ENCODE measurements around the gene TTC21B.

TTC21B gene

GRCh38 chr2:165933211-165933910 lies 20.2 kb downstream of the TTC21B start:
- Histone ChIP-seq H3K9ac (no peak overlapping the region), H3K4me2 (ENCODE audit: low read length) (no peak overlapping the region), H3K4me3 (ENCODE audit: low read depth, low read length) (no peak overlapping the region), H3K4me1 (no peaks in the 10 kb centered on the region), H3K9me3 (ENCODE audit: control insufficient read depth, low read length) (no peaks in the 10 kb centered on the region), H3K79me2 (no peaks in the 10 kb centered on the region), H2AFZ (no peak overlapping the region), H3K36me3 (ENCODE audit: control insufficient read depth, insufficient read depth, low read length) (no peaks in the 10 kb centered on the region), H3K27ac (no peak overlapping the region), H3K27me3 (ENCODE audit: control insufficient read depth, insufficient read depth, low read length) (no peaks in the 10 kb centered on the region)
- TF ChIP-seq, protein P1, sequence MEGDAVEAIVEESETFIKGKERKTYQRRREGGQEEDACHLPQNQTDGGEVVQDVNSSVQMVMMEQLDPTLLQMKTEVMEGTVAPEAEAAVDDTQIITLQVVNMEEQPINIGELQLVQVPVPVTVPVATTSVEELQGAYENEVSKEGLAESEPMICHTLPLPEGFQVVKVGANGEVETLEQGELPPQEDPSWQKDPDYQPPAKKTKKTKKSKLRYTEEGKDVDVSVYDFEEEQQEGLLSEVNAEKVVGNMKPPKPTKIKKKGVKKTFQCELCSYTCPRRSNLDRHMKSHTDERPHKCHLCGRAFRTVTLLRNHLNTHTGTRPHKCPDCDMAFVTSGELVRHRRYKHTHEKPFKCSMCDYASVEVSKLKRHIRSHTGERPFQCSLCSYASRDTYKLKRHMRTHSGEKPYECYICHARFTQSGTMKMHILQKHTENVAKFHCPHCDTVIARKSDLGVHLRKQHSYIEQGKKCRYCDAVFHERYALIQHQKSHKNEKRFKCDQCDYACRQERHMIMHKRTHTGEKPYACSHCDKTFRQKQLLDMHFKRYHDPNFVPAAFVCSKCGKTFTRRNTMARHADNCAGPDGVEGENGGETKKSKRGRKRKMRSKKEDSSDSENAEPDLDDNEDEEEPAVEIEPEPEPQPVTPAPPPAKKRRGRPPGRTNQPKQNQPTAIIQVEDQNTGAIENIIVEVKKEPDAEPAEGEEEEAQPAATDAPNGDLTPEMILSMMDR (IDR thresholded peaks at IDR 0.05) = no peak

GRCh38 chr2:165927774-165928173 lies 25.8 kb downstream of the TTC21B start:
- Histone ChIP-seq H2AFZ (no peak overlapping the region), H3K4me2 (ENCODE audit: low read length) (no peak overlapping the region), H3K36me3 (ENCODE audit: control insufficient read depth, insufficient read depth, low read length) (no peaks in the 10 kb centered on the region), H3K27me3 (ENCODE audit: control insufficient read depth, insufficient read depth, low read length) (no peaks in the 10 kb centered on the region), H3K9me3 (ENCODE audit: control insufficient read depth, low read length) (no peaks in the 10 kb centered on the region), H3K4me3 (ENCODE audit: low read depth, low read length) (no peak overlapping the region), H3K9ac (no peak overlapping the region), H3K4me1 (no peaks in the 10 kb centered on the region), H3K79me2 (no peaks in the 10 kb centered on the region), H3K27ac (no peak overlapping the region)
- TF ChIP-seq, protein P1 (IDR thresholded peaks at IDR 0.05) = no peak

DNA sequence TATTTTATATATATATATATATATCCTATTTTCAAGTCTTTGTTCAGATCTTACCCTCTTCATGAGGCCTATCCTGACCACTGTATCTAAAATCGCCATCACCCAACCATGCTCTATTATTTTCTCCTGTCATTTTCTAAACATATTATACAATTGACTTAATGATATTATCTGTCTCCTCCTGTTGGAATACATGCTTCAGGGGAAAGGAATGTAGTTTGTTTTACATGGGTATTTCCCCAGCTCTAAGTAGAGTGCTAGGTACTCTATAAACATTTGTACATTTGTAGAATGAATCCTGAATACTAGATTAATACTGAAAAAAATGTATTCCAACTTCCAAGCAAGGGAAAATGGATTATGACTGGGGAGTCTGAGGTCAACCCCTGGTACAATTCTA lies 26.2 kb downstream of the TTC21B start:
- H3K27me3 ChIP-seq (ENCODE audit: control insufficient read depth, insufficient read depth, low read length) = no peaks in the 10 kb centered on the region
- H3K9ac ChIP-seq = no peak overlapping the region
- H3K4me3 ChIP-seq (ENCODE audit: low read depth, low read length) = no peak overlapping the region
- no peaks in the 10 kb centered on the region for H3K9me3 ChIP-seq (ENCODE audit: control insufficient read depth, low read length)
- no peak overlapping the region for H3K27ac ChIP-seq
- H3K4me1 ChIP-seq = no peaks in the 10 kb centered on the region
- no peak overlapping the region for H2AFZ ChIP-seq
- TF ChIP-seq, protein P1 (IDR thresholded peaks at IDR 0.05) = no peak
- no peaks in the 10 kb centered on the region for H3K79me2 ChIP-seq
- H3K4me2 ChIP-seq (ENCODE audit: low read length) = no peak overlapping the region
- no peaks in the 10 kb centered on the region for H3K36me3 ChIP-seq (ENCODE audit: control insufficient read depth, insufficient read depth, low read length)

- Histone ChIP-seq H3K27me3 (ENCODE audit: control insufficient read depth, insufficient read depth, low read length) (no peaks in the 10 kb centered on the region), H3K9ac (no peak overlapping the region), H3K36me3 (ENCODE audit: control insufficient read depth, insufficient read depth, low read length) (no peaks in the 10 kb centered on the region), H2AFZ (no peak overlapping the region), H3K4me1 (no peaks in the 10 kb centered on the region), H3K4me2 (ENCODE audit: low read length) (no peak overlapping the region), H3K4me3 (ENCODE audit: low read depth, low read length) (no peak overlapping the region), H3K27ac (no peak overlapping the region), H3K79me2 (no peaks in the 10 kb centered on the region), H3K9me3 (ENCODE audit: control insufficient read depth, low read length) (no peaks in the 10 kb centered on the region)
- TF ChIP-seq, protein P1 (IDR thresholded peaks at IDR 0.05) = no peak
Observed at GRCh38 chr2:165924946-165925345, 28.6 kb downstream of the TTC21B start.

DNA sequence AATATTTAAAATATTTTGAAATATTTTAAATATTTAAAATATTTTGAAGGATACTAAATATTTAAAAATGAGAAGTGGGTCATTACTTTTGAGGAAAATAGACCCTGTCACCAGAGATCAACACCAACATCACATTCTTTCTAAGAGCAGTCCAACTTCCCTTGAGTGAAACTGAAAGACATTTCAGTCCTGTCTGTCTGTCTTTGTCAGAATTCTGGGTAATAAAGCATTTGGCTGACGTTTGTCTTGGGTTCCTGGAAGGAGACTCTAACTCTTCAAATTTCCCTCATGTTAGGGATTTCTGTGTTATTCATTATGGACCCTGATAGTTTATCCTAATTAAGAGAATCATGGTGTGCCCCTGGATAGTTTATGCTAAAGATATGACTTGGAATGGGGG lies 32.8 kb downstream of the TTC21B start:
- Histone ChIP-seq H3K27me3 (ENCODE audit: control insufficient read depth, insufficient read depth, low read length) (no peaks in the 10 kb centered on the region), H3K9me3 (ENCODE audit: control insufficient read depth, low read length) (no peaks in the 10 kb centered on the region), H3K4me3 (ENCODE audit: low read depth, low read length) (no peak overlapping the region), H3K79me2 (no peaks in the 10 kb centered on the region), H3K4me2 (ENCODE audit: low read length) (no peak overlapping the region), H3K36me3 (ENCODE audit: control insufficient read depth, insufficient read depth, low read length) (no peaks in the 10 kb centered on the region), H2AFZ (no peak overlapping the region), H3K9ac (no peak overlapping the region), H3K4me1 (no peaks in the 10 kb centered on the region), H3K27ac (no peak overlapping the region)
- TF ChIP-seq, protein P1 (IDR thresholded peaks at IDR 0.05) = no peak

All from parathyroid adenoma (tissue), 2 donors.